Neural progenitor cell (in vitro differentiated cells): ENCODE measurements around the gene CSGALNACT2.

Experiments used
- EZH2 ChIP-seq: fragments of 200-600 bp; sonication (generic); IDR thresholded peaks from 2 replicates; pipeline ENCODE4 v1.6.1; 2017; ENCODE audit warnings: antibody characterized with exemption, mild to moderate bottlenecking, moderate library complexity
- EZH2phosphoT487 ChIP-seq: fragments of 200-600 bp; sonication (generic); IDR thresholded peaks from 2 replicates; pipeline ENCODE4 v1.6.1; 2017; ENCODE audit warnings: antibody characterized with exemption
- TF ChIP-seq, protein P1 (sequence below): fragments of 200-600 bp; sonication (generic); IDR thresholded peaks from 2 replicates; pipeline ENCODE4 v1.5.1; 2017; ENCODE audit warnings: antibody characterized with exemption, mild to moderate bottlenecking

DNA sequence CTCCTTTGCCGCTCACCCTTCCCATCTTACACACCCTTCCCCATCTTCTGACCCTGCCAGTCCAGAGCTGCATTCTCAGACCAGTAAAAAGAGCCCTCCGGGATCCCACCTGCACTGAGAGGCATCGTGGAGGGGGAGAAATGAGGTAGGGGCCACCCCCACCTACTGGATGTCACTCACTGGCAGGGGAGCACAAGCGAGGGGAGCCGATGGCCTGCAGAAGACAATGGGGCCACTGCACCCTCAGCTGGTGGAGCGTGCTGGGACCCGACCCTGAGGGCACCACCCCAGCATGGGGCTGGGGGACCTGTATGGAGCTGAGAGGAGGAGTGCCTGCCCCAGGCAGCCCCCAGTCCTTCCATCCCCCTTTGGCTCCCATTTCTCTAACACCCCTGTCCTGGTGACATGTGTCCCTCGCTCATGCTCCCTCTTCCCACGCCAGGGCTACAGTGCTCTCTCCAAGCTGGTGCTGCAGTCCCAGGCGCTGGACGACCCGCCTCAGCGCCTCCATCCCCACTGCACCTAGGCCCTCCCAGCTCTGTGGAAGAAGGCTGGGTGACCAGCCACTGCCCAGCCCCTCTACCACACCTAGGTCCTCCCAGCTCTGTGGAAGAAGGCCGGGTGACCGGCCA, 78.8 kb downstream of the CSGALNACT2 start:
- TF ChIP-seq EZH2 (no peak), EZH2phosphoT487 (no peak)
- TF ChIP-seq, protein P1, sequence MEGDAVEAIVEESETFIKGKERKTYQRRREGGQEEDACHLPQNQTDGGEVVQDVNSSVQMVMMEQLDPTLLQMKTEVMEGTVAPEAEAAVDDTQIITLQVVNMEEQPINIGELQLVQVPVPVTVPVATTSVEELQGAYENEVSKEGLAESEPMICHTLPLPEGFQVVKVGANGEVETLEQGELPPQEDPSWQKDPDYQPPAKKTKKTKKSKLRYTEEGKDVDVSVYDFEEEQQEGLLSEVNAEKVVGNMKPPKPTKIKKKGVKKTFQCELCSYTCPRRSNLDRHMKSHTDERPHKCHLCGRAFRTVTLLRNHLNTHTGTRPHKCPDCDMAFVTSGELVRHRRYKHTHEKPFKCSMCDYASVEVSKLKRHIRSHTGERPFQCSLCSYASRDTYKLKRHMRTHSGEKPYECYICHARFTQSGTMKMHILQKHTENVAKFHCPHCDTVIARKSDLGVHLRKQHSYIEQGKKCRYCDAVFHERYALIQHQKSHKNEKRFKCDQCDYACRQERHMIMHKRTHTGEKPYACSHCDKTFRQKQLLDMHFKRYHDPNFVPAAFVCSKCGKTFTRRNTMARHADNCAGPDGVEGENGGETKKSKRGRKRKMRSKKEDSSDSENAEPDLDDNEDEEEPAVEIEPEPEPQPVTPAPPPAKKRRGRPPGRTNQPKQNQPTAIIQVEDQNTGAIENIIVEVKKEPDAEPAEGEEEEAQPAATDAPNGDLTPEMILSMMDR = no peak
